Naive thymus-derived CD4-positive, alpha-beta T cell (primary cell): ENCODE measurements around the gene DDX10. TPM values are rescaled to one million over a fixed set of nuclear protein-coding genes. Genes with fewer than 3 reads are reported as not detected.
"Not testable (repeated sequence)": the region's sequence is repeated elsewhere in the genome, so short reads cannot be mapped to it uniquely, and the experiment has no call there.

Source experiments
- ATAC-seq: fragments of 150-1000 bp; cut with Tn5 transposase; 2 replicates; pipeline ENCODE4 v1.10.0; 2021; ENCODE audit warnings: mild to moderate bottlenecking, moderate library complexity
- CTCF ChIA-PET: fragments of 350-600 bp; sonication (Branson Sonifier 250); formaldehyde crosslinking; loops from one replicate; lab custom pipeline; 2021; ENCODE audit warnings: antibody characterized with exemption; lab: Charles Lee
- POLR2A ChIA-PET: fragments of 350-600 bp; sonication (Branson Sonifier 250); formaldehyde crosslinking; loops from one replicate; lab custom pipeline; 2021; ENCODE audit warnings: antibody characterized with exemption, inconsistent platforms; lab: Charles Lee
- DNase-seq, 9 donors: peaks; one replicate each; pipeline versions ENCODE4 v3.0.0 to v3.0.0-alpha.2; 2020 to 2022; ENCODE audit warnings: mixed read lengths in 1 of 9
- H3K27ac ChIP-seq: one replicate; pipeline ENCODE4 v1.7.0; 2013; ENCODE audit warnings: mild to moderate bottlenecking, low read depth, low read length, moderate library complexity
- H3K27me3 ChIP-seq, 2 donors: one replicate each; pipeline ENCODE4 v1.7.0; 2013; ENCODE audit warnings: low read length in 2 of 2, mild to moderate bottlenecking in 2 of 2, moderate library complexity in 2 of 2; ENCODE audit not compliant: control insufficient read depth in 2 of 2, insufficient read depth in 2 of 2
- H3K36me3 ChIP-seq, 3 experiments: 1 replicate in 2 of 3; 2 replicates in 1 of 3; pipeline ENCODE4 v1.7.0; 2013; ENCODE audit warnings: low read length in 3 of 3, mild to moderate bottlenecking in 3 of 3, moderate library complexity in 1 of 3; ENCODE audit not compliant: insufficient read depth in 3 of 3, control insufficient read depth in 2 of 3
- H3K4me1 ChIP-seq, 2 donors: one replicate each; pipeline ENCODE4 v1.7.0; 2013; ENCODE audit warnings: low read length in 2 of 2, mild to moderate bottlenecking in 2 of 2, moderate library complexity in 1 of 2; ENCODE audit not compliant: control insufficient read depth in 2 of 2, insufficient read depth in 2 of 2
- H3K4me3 ChIP-seq: 2 replicates; pipeline ENCODE4 v1.7.0; 2013; ENCODE audit warnings: mild to moderate bottlenecking, low read length
- H3K9me3 ChIP-seq, 3 experiments: 1 replicate in 2 of 3; 2 replicates in 1 of 3; pipeline ENCODE4 v1.7.0; 2013; ENCODE audit warnings: low read length in 3 of 3; ENCODE audit not compliant: control insufficient read depth in 2 of 3
- H3K27ac Mint-ChIP-seq, 9 donors: one replicate each; pipeline ENCODE4 v1.8.0; 2020 to 2022; ENCODE audit warnings: mixed read lengths in 9 of 9, mild to moderate bottlenecking in 8 of 9, moderate library complexity in 5 of 9, inconsistent platforms in 2 of 9
- H3K27me3 Mint-ChIP-seq, 5 donors: one replicate each; pipeline ENCODE4 v1.8.0; 2021 to 2022; ENCODE audit warnings: mixed read lengths in 5 of 5, mild to moderate bottlenecking in 1 of 5
- H3K36me3 Mint-ChIP-seq, 5 donors: one replicate each; pipeline ENCODE4 v1.8.0; 2020 to 2022; ENCODE audit warnings: mixed read lengths in 5 of 5, mild to moderate bottlenecking in 3 of 5, inconsistent platforms in 1 of 5
- H3K4me1 Mint-ChIP-seq, 7 donors: one replicate each; pipeline ENCODE4 v1.8.0; 2020 to 2022; ENCODE audit warnings: mixed read lengths in 7 of 7, mild to moderate bottlenecking in 3 of 7, inconsistent platforms in 1 of 7
- H3K4me3 Mint-ChIP-seq, 10 donors: one replicate each; pipeline ENCODE4 v1.8.0; 2020 to 2022; ENCODE audit warnings: mild to moderate bottlenecking in 10 of 10, mixed read lengths in 10 of 10, moderate library complexity in 6 of 10, inconsistent platforms in 2 of 10
- H3K9me3 Mint-ChIP-seq, 11 donors: one replicate each; pipeline ENCODE4 v1.8.0; 2020 to 2022; ENCODE audit warnings: mixed read lengths in 11 of 11, mild to moderate bottlenecking in 4 of 11, inconsistent platforms in 1 of 11, moderate library complexity in 1 of 11
- intact Hi-C, 2 donors: fragments of 100-400 bp; cut with micrococcal nuclease; formaldehyde crosslinking; loops; one replicate each; pipeline ENCODE4 v1.15.1; 2023
- polyA plus RNA-seq, 2 donors: library from polyadenylated mRNA; unstranded; fragments of 300-500 nt; fragmentation: Illumina TruSeq; gene quantifications; one replicate each; pipeline ENCODE4 v1.2.3, GENCODE V29; 2021
- total RNA-seq, 6 experiments: library from RNA in 5 of 6; stranded (reverse) in 5 of 6; gene quantifications; 1 replicate in 5 of 6; 2 replicates in 1 of 6; pipeline ENCODE4 v1.2.3 and lab custom pipeline; 2021 to 2026

Gene DDX10
- total and polyA plus RNA-seq, 7 experiments from 2014 or later: 14.8 to 34.6 (median 22.4) TPM

DNA sequence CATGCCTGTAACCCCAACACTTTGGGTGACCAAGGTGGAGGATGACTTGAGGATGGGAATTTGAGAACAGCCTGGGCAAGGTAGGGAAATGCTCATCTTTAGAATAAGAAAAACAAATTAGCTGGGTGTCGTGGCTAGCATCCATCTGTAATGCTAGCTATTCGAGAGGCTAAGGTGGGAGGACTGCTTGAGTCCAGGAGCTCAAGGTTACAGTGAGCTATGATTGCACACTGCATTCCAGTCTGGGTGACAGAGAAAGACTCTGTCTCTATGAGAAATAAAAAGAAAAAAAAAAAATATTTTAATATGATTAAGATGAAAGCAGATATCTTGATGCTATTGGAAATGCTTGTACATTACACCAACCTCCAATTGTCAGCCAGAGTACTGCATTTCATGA, 28.6 kb upstream of the DDX10 start:
- Mint-ChIP-seq H3K27ac (no peak overlapping the region), H3K9me3 (no peaks in the 10 kb centered on the region), H3K4me3 (no peak overlapping the region), H3K4me1 (peaks cover 0 to 6% (median 4%) of the 10 kb centered on the region in 7 donors), H3K27me3 (peaks cover 0 to 41% (median 16%) of the 10 kb centered on the region in 5 donors), H3K36me3 (no peaks in the 10 kb centered on the region)
- Histone ChIP-seq H3K36me3 (no peaks in the 10 kb centered on the region), H3K4me1 (no peaks in the 10 kb centered on the region), H3K4me3 (no peak overlapping the region), H3K27me3 (peaks cover 0 to 5% of the 10 kb centered on the region in 2 donors), H3K27ac (no peak overlapping the region), H3K9me3 (no peaks in the 10 kb centered on the region)
- ChIA-PET CTCF (no interaction called here), POLR2A (no interaction called here)
- intact Hi-C loops: no loop called here
- ATAC-seq (no peak), DNase-seq (no peak)

DNA sequence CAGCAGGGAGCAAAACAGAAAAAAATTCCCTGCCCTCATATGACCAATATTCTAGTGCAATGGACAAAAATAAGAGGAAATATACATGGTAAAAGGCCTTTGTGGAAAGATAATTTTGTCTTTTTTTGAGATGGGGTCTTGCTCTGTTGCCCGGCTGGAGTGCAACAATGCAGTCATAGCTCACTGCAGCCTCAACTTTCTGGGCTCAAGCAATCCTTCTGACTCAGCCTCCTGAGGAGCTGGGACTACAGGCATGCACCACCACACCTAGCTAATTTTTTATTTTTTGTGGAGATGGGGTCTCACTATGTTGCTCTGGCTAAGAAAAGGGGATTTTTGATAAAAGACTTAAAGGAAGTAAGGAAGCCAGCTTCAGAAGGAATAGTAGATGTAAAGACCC, 25.7 kb upstream of the DDX10 start:
- no peaks in the 10 kb centered on the region for H3K4me1 ChIP-seq
- H3K27me3 Mint-ChIP-seq: peaks cover 0 to 33% (median 11%) of the 10 kb centered on the region in 5 donors
- no peak for ATAC-seq
- H3K27ac ChIP-seq: no peak overlapping the region
- H3K9me3 Mint-ChIP-seq: no peaks in the 10 kb centered on the region
- H3K27ac Mint-ChIP-seq: no peak overlapping the region
- H3K9me3 ChIP-seq: no peaks in the 10 kb centered on the region
- H3K36me3 ChIP-seq: no peaks in the 10 kb centered on the region
- H3K4me3 ChIP-seq: no peak overlapping the region
- H3K4me1 Mint-ChIP-seq: peaks cover 0 to 6% (median 0%) of the 10 kb centered on the region in 7 donors
- H3K27me3 ChIP-seq: peaks cover 0 to 3% of the 10 kb centered on the region in 2 donors
- intact Hi-C loops: no loop called here
- H3K4me3 Mint-ChIP-seq: no peak overlapping the region
- POLR2A ChIA-PET: no interaction called here
- CTCF ChIA-PET: no interaction called here
- H3K36me3 Mint-ChIP-seq: no peaks in the 10 kb centered on the region
- no peak for DNase-seq

DNA sequence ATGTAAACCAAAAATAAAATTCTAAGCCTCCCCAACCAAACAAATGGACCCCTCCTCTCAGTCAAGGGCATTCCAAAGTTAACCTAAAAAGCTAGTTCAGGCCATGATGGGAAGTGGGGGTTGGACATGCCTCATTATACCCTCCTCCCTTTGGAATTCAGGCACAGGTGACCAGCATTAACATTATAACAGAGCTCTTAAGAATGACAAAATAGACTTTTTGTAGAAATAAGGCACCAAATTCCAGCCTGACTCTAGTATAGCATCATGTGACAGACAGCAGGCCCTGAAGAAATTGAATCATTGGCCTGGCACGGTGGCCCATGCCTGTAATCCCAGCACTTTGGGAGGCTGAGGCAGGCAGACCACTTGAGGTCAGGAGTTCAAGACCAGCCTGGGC, 23.1 kb upstream of the DDX10 start:
- POLR2A ChIA-PET, H3K4me1 Mint-ChIP-seq, H3K4me3 Mint-ChIP-seq, H3K9me3 ChIP-seq, DNase-seq, H3K4me1 ChIP-seq, H3K27ac ChIP-seq, intact Hi-C loops, H3K27ac Mint-ChIP-seq, H3K36me3 ChIP-seq, ATAC-seq, CTCF ChIA-PET, H3K9me3 Mint-ChIP-seq, H3K27me3 ChIP-seq, H3K4me3 ChIP-seq, H3K36me3 Mint-ChIP-seq: not testable (repeated sequence)
- H3K27me3 Mint-ChIP-seq: peaks cover 0 to 23% (median 6%) of the 10 kb centered on the region in 5 donors

DNA sequence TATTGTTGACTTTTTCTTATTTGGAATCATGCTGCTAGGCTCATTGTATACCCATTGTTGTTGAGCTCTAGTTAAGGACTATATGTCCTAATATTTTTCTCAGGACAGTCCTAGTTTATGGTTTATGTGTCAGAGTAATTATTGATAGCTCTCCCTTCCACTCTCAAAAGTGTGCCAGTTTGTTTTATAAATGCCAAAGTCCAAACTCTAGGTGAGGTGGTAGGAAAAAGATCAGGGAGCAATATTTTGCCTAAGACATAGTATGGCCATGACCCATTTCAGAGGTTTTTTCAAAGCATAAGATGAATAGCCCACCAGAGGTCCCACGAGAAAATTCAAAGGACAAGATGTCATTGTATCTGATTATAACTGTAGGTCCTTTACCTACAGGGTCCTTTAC, 20.9 kb upstream of the DDX10 start:
- Mint-ChIP-seq H3K9me3 (peaks cover 0 to 2% (median 0%) of the 10 kb centered on the region in 11 donors), H3K27ac (no peak overlapping the region), H3K27me3 (peaks cover 0 to 12% (median 0%) of the 10 kb centered on the region in 5 donors), H3K4me3 (no peak overlapping the region), H3K4me1 (peaks cover 0 to 6% (median 0%) of the 10 kb centered on the region in 7 donors), H3K36me3 (no peaks in the 10 kb centered on the region)
- ATAC-seq: no peak
- Histone ChIP-seq H3K9me3 (no peaks in the 10 kb centered on the region), H3K27me3 (no peaks in the 10 kb centered on the region), H3K4me3 (no peak overlapping the region), H3K4me1 (no peaks in the 10 kb centered on the region), H3K27ac (no peak overlapping the region), H3K36me3 (no peaks in the 10 kb centered on the region)
- intact Hi-C loops: no loop called here
- DNase-seq: no peak
- CTCF ChIA-PET: no interaction called here
- POLR2A ChIA-PET: no interaction called here

DNA sequence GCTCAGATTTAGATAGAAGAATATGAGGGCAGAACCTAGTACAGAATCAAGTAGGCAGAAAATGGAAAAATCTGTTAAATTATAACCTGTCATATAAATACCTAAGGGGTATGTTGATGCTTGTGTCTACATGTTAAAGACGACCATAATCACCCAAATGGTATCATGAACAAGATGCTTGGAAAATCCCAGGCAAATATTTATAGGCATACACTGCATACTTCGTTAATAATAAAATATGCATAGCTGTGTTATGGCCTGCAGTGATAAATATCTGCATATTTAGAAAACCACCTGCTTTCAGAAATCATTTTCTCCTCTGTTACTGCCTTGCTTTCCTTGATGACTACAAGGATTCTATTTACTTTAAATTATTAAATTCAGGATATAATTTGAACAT, 18.9 kb upstream of the DDX10 start:
- CTCF ChIA-PET: interaction anchor here (0.7 to 1.8 kb wide), 4 partner anchors 13 to 527 kb away, joined by 3 to 9 read pairs (median 4); no protein-coding TSS in a partner anchor

DNA sequence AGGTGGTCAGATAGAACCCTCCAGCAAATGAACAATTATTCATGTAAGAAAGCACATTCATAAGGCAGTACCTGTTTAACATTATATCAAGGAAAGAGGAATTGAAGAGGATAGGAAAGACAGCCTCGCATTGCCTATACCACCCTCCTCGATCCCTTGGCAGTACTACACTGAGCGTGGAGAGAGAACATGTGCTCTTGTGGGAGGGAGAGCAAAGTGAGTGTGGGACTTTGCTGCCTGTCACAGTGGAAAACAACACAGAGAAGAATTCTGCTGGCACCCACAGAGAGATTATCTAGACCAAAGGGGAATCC, 17.5 kb upstream of the DDX10 start:
- ATAC-seq (no peak), DNase-seq (no peak)
- peaks cover 0 to 2% (median 0%) of the 10 kb centered on the region in 11 donors for H3K9me3 Mint-ChIP-seq
- Histone ChIP-seq H3K4me1 (no peaks in the 10 kb centered on the region), H3K9me3 (no peaks in the 10 kb centered on the region), H3K36me3 (no peaks in the 10 kb centered on the region), H3K27ac (no peak overlapping the region), H3K27me3 (no peaks in the 10 kb centered on the region), H3K4me3 (no peak overlapping the region)
- peaks cover 0 to 9% (median 0%) of the 10 kb centered on the region in 5 donors for H3K27me3 Mint-ChIP-seq
- POLR2A ChIA-PET: interaction anchor here (1.3 kb wide), 1 partner anchor 536 kb away, joined by 3 read pairs; no protein-coding TSS in a partner anchor
- H3K4me3 Mint-ChIP-seq: no peak overlapping the region
- intact Hi-C loops: loop anchor here (5.0 kb wide), 3 partner anchors 55 to 450 kb away; partner anchors contain the start of gene EXPH5 (in 1 of the 2)
- H3K36me3 Mint-ChIP-seq: no peaks in the 10 kb centered on the region
- CTCF ChIA-PET: interaction anchor here (0.6 to 2.1 kb wide), 4 partner anchors 18 to 529 kb away, joined by 3 to 14 read pairs (median 4); partner anchors contain the start of gene DDX10
- no peaks in the 10 kb centered on the region for H3K4me1 Mint-ChIP-seq
- no peak overlapping the region for H3K27ac Mint-ChIP-seq

More for the DNA sequence above, 18.9 kb upstream of the DDX10 start:
- ATAC-seq (no peak), DNase-seq (no peak)
- no peak overlapping the region for H3K4me3 ChIP-seq
- peaks cover 0 to 11% (median 0%) of the 10 kb centered on the region in 5 donors for H3K27me3 Mint-ChIP-seq
- no peak overlapping the region for H3K27ac Mint-ChIP-seq
- H3K4me3 Mint-ChIP-seq: no peak overlapping the region
- H3K4me1 ChIP-seq: no peaks in the 10 kb centered on the region
- intact Hi-C loops: loop anchor here (5.0 kb wide), 3 partner anchors 54 to 449 kb away; partner anchors contain the start of gene EXPH5 (in 1 of the 2)
- H3K36me3 Mint-ChIP-seq: no peaks in the 10 kb centered on the region
- H3K9me3 Mint-ChIP-seq: peaks cover 0 to 2% (median 0%) of the 10 kb centered on the region in 11 donors
- no peaks in the 10 kb centered on the region for H3K4me1 Mint-ChIP-seq
- POLR2A ChIA-PET: interaction anchor here (1.3 kb wide), 1 partner anchor 534 kb away, joined by 3 read pairs; no protein-coding TSS in a partner anchor
- no peaks in the 10 kb centered on the region for H3K27me3 ChIP-seq
- no peaks in the 10 kb centered on the region for H3K36me3 ChIP-seq
- no peak overlapping the region for H3K27ac ChIP-seq
- H3K9me3 ChIP-seq: no peaks in the 10 kb centered on the region
